ENCODE data around the gene MYL3.
A peak's percentile ranks its signal among the peaks of the same experiment; 100 is the strongest.
"Not testable (repeated sequence)": the region's sequence is repeated elsewhere in the genome, so short reads cannot be mapped to it uniquely, and the experiment has no call there.

The MYL3 gene

DNA sequence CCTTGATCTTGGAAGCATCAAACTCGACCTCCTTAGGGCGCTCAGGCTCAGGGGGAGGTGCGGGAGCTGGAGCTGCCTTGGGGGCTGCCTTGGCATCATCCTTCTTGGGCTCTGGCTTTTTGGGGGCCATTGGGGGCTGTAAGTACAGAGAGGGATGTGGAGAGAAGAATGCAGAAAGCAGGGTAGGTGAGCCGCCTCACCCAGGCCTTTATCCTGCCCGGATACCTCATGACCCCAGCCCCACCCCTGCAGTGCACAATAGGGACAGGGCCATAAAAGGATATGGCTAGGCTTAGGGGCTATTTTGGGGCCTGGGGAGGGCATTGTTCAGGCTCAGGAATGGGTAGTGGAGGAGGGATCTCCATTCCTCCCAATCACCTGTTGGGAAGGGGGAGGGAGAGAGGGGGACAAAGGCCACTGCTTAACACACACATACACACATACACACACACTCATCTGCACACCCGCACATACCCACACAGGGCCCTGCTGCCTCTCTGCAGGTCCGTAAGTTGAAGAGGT is at the start of gene MYL3:
TSS of gene MYL3 (minus strand) at position 184 of the 522 bp plus-strand sequence. CDS start at position 130, 54 bp downstream.
- no peak for DNase-seq

DNA sequence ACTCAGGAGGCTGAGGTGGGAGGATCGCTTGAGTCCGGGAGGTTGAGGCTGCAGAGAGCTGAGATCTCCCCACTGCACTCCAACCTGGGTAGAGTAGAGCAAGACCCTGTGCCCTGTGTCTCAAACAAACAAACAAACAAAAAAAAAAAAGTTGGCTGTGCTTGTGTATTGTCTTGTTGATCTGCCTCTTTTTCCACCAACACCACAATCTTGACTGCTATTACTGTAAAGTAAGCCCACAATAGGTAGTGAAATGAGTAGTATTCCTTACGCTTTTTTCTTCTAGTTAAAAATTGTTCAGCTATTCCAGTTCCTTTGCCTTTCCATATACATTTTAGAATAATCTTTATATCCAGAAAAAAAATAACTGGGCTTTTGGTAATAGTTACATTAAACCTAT is 49.7 kb upstream of the MYL3 start:
- DNase-seq: no peak

DNA sequence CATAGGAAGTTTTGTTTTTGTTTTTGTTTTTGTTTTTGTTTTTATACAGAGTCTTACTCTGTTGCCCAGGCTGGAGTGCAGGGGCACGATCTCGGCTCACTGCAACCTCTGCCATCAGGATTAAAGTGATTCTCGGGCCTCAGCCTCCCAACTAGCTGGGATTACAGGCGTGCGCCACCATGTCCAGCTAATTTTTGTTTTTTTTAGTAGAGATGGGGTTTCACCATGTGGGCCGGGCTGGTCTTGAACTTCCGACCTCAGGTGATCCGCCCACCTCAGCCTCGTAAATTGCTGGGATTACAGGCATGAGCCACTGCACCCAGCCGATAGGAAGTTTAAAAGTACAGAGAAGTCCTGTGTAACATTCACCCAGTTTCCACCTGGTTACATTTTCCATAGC is 47.7 kb upstream of the MYL3 start:
- DNase-seq: not testable (repeated sequence)

DNA sequence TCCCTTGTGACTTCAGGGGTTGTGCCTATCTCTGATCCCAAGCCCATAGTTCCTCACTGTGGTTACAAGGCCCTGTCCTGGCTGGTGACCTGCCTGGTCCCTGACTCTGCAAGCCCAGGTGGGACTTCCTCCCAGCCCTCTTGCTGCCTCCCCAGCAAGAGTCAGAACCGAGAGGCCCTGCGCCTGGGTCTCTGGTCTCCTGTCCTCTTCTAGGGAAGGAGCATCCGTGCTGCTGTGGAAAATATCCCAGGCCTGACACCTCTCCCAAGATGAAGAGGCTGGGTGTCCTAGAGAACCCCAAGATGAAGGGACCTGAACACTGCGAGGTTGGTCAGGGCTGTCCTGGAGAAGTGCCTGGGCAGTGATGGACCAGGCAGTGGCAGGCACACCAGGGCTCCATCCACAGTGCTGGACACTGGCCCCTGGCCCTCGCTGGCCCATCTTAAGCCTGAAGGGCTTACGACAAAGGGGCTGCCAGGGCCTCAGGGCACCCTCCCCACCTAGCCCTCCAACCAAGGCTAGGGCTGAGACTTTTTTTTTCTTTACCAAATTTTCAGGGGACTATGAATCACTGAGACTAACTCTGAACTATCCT is 47.0 kb upstream of the MYL3 start:
- no peak for DNase-seq

DNA sequence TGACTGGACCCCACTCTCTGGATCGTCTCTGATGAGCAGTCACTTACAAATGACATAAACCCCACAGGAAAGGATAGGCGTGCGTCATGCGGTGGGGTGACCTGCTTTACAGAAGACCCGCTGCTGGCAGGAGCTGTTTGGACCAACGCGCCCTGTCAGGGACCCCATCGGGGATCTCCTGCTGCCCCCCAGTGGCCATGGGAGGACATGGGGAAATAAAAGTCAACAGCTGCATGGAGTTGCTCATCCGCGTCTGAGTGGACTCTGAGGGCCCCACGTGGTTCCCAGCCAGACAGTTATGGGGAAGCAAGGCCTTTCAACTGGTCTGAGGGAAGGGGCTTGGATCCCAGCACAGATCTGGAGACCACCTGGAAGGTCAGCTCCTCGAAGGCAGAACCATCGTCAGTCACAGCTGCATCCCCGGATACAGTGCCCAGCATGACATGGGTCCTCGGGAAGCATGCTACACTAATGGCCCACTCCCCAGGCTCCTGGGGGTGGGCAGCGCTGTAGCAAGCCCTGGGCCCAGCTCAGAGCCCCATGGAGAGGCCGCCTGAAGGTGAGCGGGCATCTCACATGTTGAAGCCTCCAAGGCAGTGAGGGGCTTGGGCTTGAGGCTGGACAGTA is 46.4 kb upstream of the MYL3 start:
- peak; percentile 89 for DNase-seq

DNA sequence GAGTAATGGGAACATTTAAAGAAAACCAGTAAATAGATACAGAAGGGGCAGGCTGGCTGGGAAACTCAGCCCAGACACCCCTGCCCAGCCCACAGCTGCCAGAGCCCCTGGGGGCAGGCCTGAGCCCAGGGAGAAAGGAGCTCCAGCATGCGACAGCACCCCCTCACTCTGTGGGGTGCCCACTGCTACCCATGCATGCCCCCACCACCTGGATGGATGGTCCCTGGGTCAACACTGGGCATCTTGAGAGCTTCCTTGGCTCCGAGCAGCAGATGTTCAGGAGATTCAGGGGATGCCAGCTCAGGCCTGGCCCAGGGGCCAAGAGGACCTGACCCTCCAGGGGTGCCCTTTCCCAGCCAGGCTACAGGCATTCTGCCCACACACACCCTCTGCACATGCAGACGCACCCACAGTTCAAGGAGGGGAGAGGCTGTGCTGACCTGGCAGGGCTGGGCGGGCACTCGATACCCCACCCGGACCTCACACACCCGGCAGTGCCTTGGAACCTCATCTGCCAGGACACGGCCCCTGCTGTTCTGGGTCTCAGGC is 45.8 kb upstream of the MYL3 start:
- DNase-seq: no peak

DNA sequence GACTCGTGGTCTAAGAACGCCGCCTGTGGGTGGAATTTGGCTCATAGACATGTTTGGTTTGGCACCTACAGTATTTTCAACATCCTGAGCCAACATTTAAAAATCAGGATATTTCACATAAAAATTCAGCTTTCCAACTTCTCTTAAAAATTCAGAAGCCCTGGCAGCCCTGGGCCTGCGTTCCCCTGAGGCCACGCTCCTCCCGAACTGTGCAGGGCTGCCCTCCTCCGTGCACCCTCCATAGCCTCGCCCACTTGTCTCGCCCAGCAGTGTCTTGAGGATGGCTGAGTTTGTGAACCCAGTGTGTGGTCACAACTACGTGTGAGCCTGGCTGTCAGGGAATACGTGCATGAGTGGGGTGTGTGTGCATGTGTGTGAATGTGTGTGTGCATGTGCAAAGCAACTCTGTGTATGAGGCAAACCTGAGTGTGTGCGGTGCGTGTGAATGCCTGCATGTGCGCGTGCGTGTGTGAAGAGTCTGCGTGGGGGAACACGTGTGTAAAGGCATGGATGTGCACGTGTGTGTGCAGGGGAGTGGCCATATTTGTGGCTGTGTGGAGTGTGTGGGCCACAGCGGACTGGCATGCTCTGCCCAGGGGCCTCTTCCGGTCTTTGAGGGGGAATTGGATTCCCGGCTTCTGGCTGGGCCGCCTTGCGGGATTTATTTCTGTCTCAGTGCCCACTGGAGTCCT is 45.2 kb upstream of the MYL3 start:
- no peak for DNase-seq

DNA sequence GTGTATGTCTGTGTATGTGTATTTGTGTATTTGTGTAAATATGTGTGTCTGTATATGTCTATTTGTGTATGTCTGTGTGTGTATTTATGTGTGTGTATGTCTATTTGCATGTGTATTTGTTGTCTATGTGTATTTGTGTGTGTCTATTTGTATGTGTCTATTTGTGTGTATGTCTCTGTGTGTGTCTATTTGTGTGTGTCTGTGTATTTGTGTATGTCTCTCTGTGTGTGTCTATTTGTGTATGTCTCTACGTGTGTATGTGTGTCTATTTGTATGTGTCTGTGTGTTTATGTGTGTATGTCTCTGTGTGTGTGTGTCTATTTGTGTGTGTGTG is 44.7 kb upstream of the MYL3 start:
- no peak for DNase-seq

DNA sequence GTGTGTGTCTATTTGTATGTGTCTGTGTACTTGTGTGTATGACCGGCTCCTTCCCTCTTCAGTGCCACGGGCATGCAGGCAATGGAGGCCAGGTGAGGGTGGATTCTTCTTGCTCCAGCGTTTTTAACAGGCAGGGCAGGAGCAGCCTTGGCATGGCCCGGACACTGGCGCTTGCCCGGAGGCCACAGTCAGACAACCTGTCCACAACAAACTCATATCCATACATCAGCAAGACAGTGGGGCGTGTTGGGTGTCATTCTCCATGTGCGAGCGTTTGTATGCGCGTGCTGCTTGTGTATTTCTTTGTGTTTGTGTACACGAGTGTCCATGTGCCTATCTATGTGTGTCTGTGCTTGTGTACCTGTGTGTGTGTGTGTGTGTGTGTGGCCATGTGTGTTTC is 44.0 kb upstream of the MYL3 start:
- no peak for DNase-seq

DNA sequence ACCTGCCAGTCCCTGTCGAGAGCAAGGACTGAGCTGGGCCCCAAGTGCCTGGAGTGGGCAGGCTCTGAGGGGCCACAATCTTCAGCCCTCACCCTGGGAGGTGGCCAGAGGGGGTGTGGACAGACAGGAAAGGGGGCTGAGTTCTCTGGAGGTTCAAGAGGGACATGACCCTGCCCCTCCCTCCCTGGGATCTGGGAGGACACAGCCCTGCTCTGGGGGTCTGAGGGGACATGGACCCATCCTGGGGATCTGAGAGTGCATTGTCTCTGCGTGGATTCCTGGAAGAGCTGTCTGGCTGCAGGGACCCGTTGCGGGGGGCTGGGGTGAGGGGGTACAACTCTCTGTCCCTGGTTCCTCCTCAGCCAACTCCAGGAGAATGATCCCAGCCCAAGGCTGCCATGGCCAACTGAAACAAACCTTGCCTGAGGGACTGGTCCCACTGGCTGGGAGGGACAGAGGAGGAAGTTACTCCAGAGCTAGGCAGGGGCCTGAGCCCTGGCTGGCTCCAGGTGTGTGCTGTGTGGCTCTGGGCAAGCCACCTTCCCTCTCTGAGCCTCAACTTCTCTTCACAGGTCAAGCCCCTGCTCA is 43.3 kb upstream of the MYL3 start:
- no peak for DNase-seq

DNA sequence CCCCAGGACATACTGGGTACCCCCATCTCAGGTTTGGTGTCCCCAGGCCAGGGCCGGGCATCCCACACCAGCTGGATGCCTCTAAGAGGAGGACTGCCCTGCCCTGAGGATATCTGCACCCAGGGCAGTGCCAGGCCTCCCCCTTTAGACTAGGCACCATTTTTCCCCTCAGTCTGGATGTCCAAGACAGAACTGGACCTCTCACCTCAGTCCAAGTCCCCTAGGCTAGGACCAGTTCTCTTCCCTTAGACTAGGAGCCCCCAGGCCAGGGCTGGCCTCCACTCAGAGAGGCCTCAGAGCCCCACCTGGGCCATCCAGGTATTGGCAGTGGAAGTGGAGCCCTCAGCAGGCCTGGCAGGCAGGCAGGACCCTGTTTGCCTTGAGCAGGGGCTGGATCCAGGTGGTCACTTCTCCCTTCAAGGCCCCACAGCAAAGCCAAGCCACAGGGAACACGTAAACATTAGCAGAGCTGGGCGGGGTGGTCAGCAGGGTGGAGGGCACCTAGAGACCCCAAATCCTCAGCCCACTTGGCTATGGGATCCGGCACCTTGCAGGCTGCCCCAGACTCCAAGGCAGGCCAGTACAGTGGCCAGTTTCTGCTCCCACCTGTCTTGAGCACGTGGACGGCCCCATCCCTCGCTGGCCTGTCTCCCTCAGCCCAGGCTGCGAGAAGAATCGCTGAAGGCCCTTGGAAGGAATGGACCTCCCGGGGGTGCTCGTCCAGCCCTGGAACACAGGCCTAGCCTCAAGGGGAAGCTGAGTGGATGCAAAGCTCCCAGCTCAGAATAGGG is 42.6 kb upstream of the MYL3 start:
- DNase-seq: no peak

DNA sequence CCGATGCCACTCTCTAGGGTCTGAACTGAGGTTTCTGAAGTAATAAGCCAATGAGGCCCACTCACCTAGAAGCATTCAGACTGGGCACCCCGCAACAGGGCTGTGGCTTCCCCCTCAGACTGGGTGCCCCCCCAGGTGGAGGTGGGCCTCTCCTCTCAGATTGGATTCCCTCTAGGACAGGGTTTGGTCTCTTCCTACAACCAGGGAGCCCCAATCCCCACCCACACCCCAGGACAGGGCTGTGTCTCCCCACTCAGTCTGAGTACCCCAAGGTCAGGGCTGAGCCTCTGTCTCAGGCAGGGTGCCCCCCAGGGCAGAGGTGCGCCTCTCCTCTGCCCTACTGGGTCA is 41.9 kb upstream of the MYL3 start:
- DNase-seq: no peak

DNA sequence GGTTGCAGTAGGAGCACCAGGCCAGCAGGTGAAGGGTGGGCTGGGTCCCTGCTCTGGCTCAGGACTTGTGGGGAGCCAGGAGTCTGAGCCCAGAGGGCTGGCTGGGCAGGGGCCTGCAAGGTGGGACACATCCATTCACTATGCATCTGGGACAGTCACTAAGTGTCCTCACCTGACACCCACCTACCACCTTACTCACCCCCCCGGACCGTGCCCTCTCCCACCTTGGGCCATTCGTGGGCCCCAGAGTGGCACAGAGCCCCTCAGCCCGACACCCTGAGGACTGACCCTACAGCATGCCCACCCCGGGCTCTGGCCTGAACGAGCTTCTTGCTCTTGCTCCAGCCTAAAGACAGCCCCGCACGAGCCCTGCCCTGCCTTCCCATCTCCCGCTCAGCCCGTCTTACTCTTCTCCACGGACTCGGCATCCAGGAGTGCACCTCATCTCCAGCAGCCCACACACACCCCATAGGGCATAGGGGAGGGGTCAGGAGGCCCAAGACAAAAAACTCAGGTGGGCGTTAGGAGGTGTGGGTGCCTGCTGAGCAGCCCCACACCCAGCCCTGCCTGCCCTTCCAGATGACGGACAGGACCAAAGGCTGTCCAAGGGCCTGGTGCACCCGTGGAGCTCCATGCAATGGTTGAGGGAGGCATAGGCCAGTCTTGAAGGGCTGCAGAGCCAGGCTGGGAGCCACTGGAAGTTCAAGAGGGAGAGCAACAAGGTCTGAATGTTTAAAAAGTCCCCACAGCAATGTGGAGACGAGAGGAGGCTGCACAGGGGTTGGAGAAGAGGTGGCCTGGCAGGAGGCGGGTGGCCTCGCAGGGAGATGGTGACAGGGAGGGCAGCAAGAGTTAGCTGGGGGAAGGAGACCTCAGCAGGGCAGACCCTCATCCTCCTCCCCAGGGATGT is 41.3 kb upstream of the MYL3 start:
- no peak for DNase-seq

DNA sequence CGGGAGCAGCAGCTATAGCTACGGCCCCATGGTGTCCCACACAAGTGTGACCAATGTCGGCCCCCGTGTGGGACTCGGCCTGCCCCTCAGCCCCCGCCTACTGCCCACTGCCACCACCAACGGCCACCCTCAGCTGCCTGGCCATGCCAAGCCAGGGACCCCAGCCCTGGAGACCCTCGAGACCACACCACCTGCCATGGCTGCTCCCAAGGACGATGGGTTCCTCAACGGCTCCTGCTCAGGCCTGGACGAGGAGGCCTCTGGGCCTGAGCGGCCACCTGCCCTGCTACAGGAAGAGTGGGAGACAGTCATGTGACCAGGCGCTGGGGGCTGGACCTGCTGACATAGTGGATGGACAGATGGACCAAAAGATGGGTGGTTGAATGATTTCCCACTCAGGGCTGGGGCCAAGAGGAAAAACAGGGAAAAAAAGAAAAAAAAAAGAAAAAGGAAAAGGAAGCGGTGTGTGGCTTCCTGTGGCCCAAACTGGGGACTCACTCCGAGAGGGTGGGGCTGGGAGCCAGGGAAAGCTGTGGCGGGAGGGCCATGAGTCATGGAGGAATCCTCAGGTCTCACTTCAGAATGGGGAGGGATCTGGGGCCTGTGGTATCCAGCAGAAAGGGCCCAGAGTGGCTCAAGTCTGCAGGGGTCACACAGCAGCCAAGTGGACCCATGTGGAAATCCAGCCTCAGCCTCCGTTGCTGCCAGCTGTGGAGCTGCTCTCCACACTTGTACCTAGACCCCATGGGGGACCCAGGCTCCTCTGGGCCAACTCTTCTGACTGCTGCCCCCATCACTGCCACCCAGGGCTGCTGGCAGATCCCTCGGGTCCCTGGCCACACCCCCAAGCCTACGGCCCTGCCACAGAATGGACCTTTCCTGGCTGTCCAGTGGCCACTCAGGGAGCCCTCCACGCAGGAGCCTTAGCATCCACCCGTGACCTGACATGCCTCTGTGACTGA is 40.4 kb upstream of the MYL3 start:
- no peak for DNase-seq

DNA sequence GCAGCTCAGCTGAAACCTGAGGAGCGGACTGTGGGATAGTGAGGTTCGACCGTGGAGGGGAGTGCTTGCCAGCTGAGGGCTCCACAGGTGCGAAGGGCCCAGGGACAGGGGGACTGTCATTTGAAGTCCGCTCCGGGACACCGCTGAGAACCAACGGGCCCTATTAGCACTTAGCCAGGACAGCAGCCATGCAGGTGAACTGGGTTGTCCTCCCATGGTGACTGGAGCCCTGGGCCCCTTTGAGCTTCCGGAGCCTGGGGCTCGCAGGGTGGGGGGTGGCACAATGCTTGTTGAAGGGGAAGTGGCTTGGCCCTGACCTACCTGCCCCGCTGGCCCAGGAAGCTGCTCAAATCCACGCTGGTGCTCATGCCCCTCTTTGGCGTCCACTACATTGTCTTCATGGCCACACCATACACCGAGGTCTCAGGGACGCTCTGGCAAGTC is 39.0 kb upstream of the MYL3 start:
- DNase-seq: no peak

DNA sequence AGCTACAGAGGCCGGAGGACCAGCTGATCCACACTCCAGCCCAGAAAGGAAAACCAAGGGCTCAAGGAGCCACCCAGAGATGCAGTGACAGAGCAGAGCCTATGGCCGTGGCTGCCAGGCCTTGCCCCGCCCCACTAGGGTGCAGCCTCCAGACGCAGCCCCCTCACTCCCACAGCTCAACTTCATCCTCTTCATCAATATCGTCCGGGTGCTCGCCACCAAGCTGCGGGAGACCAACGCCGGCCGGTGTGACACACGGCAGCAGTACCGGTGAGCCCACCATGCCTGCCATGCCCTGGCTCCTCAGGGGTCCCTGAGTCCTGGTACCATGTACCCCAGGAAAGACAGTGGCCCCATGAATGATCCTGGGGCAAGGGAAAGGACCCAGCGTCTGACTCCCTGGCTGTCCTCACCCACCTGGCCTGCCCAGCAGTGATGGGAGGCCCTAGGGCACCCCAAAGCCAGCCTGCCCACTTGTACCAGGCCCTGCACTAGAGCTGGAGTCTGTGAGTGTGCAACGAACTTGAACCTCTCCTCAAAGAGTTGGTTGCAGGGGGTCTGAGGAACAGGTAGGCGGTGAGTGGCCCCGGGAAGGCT is 38.4 kb upstream of the MYL3 start:
- no peak for DNase-seq

DNA sequence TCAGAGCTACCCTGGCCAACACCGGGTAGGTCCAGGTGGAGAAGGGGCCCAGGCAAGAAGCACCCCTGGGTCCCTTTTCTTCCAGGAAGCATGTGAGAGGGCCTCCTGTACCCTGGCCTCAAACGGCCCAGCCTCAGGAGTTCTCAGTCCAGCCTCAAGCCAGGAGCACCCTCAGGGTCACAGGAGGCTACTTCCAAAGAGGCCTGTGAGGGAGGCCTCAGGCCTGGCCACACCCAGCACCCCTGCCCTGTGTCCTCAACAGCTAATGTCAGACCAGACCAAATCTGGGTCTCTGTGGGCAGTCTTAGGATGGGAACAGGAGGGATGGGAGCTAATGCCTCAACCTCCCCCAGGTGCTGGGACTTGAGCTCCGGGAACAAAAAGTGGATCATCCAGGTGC is 37.8 kb upstream of the MYL3 start:
- DNase-seq: no peak

DNA sequence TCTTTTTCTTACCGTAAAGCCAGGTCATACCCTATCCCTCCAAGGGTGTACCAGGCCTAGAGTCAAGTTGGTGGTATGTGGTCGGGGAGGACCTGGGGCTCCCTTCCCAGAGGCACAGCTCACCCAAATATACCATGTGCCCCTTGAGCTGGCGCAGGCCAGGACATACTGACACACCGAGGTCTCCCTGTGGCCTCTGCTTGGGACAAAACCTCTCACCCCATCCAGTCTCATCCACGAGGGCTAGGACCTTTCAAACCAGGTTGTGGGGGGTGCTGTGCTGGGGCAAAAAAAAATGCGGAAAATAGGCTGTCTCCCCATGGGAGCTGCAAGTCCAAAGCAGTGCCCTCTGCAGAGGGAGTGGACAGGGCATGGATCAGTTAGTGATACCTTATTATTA is 37.1 kb upstream of the MYL3 start:
- no peak for DNase-seq

DNA sequence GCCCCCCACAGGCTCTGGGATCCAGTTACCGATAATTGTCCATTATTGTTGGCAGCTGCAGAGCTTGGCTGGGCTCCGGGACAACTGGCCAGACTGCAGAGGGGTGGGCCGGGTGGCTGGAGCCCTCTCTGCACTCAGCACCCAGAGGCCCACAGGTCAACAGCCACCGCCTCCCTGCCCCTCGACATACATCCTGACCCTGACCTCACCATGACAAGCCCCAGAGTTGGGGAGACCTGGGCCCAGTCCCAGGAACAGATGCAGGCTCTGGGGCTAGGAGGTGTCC is 36.7 kb upstream of the MYL3 start:
- DNase-seq: no peak

Data from stimulated activated CD4-positive, alpha-beta T cell treated with anti-CD3 and anti-CD28 coated beads, Interleukin-15, amount 100 ng/mL, for 24 hours (primary cell).